GM21717 (cell line): ENCODE results near the gene ANKRD61.
"Not testable (repeated sequence)": the region's sequence is repeated elsewhere in the genome, so short reads cannot be mapped to it uniquely, and the experiment has no call there.

Experiments
- ATAC-seq: cut with Tn5 transposase; IDR thresholded peaks from one replicate; pipeline ENCODE4 v1.9.1; 2021; ENCODE audit warnings: mild to moderate bottlenecking, moderate library complexity; ENCODE audit not compliant: unreplicated experiment

ANKRD61 gene

DNA sequence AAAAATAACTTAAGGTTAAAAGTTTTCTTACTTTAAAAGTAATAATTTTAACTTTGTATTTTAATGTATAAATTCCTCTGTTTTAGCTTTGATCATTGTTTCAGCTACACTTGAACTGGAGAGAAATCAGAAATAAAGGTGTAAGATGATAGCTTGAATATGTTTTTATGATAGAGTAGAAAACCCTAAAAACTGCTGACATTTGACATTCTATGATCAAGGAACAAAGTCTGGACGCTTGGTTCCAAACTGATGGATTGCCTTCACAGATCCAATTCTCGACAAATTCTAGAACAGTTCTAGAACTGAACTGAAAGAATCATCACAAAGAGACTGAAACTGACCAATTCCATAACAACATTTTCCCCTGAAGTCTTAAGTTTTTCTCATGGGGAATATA lies at the start of gene ANKRD61:
TSS of gene ANKRD61 (plus strand) at position 389 of the 400 bp plus-strand sequence. CDS start at position 389, 0 bp downstream.
- no peak for ATAC-seq

- not testable (repeated sequence) for ATAC-seq
These were observed 44.1 kb upstream of the ANKRD61 start for GRCh38 chr7:5987061-5987460.

DNA sequence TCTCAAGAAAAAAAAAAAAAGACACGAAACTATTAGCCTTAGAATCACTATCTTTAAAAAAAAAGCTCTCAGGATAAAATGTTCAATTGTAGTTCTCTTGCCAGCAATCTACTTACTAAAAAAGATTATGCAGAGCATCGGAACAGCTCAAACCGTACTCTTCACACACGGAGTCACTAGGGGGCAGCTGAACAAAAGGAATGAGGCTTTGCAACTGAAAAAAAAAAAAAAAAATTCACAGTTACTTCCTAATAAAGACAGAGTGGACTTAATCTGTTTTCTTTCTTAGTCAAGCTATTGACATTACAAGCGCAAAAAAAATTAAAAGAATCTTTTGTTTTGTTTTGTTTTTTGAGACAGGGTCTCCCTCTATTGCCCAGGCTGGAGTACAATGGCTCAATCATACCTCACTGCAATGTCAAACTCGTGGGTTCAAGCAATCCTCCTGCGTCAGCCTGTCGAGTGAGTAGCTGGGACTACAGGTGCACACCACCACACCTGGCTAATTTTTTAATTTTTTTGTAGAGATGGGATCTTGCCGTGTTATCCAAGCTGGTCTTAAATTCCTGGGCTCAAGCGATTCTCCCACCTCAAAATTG lies 33.9 kb upstream of the ANKRD61 start:
- no peak for ATAC-seq

GRCh38 chr7:6007386-6007785 lies 23.8 kb upstream of the ANKRD61 start:
- ATAC-seq: no peak

DNA sequence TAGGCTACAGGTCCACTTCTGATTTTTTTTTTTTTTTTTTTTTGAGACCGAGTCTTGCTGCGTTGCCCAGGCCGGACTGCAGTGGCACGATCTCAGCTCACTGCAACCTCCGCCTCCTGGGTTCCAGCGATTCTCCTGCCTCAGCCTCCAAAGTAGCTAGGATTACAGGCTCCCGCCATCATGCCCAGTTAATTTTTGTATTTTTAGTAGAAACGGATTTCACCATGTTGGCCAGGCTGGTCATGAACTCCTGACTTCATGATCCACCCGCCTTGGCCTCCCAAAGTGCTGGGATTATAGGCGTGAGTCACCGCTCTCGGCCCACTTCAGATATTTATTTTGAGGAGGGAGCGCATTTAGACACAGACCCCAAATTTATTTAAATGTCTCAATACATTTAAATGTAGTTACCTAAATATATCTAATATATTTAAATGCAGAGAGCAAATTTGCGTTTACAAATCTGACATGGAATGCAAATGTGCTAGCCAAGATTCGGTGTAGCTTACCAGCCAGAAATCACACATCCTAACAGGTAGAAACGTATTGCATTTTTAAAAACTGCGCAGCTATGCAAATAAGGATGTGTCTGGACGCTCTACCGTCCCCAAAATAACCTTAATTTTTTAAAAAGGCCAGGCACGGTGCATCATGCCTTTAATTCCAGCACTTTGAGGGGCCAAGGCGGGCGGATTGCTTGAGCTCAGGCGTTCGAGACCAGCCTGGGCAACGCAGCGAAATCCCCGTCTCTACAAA lies 23.2 kb upstream of the ANKRD61 start:
- ATAC-seq: not testable (repeated sequence)

GRCh38 chr7:6008668-6009611 lies 22.2 kb upstream of the ANKRD61 start, which contains the start of the genes AIMP2 and PMS2:
TSS of gene AIMP2 (plus strand) at chr7:6009272. CDS start at chr7:6009364, 92 bp downstream.
TSS of gene PMS2 (minus strand) at chr7:6009049. CDS start at chr7:6009019, 30 bp downstream.
- peak; percentile 94 for ATAC-seq

DNA sequence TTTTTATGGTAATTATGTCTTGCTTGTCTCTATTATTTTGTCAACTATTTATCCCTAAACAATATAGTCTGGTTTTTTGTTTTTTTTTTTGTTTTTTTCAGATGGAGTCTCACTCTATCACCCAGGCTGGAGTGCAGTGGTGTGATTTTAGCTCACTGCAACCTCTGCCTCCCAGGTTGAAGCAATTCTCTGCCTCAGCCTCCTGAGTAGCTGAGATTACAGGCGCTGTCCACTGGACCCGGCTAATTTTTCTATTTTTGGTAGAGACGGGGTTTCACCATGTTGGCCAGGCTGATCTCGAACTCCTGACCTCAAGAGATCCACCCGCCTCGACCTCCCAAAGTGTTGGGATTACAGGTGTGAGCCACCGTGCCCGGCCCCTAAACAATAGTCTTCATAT lies 20.8 kb upstream of the ANKRD61 start:
- not testable (repeated sequence) for ATAC-seq

- no peak for ATAC-seq
These were observed 19.6 kb upstream of the ANKRD61 start for GRCh38 chr7:6011541-6011940.

- no peak for ATAC-seq
These were observed 18.6 kb upstream of the ANKRD61 start for GRCh38 chr7:6012355-6013104.

- ATAC-seq: peak; percentile 27
These were observed 15.1 kb upstream of the ANKRD61 start for GRCh38 chr7:6015917-6016652.

GRCh38 chr7:6016653-6016966 lies 14.6 kb upstream of the ANKRD61 start:
- no peak for ATAC-seq

GRCh38 chr7:6020371-6021286 lies 10.5 kb upstream of the ANKRD61 start:
- no peak for ATAC-seq

- ATAC-seq: no peak
These were observed 8.5 kb upstream of the ANKRD61 start for GRCh38 chr7:6022707-6023106.

GRCh38 chr7:6023974-6024435 lies 7.2 kb upstream of the ANKRD61 start:
- ATAC-seq: no peak

GRCh38 chr7:6026011-6026819 lies 5.0 kb upstream of the ANKRD61 start:
- peak; percentile 67 for ATAC-seq

- no peak for ATAC-seq
These were observed 4.3 kb upstream of the ANKRD61 start for GRCh38 chr7:6026820-6027311.

GRCh38 chr7:6027806-6028365 lies 3.3 kb upstream of the ANKRD61 start:
- ATAC-seq: no peak
